ENCODE data around the gene USP13.

The USP13 gene

GRCh38 chr3:179710079-179710478, 57.2 kb downstream of the USP13 start:
- DNase-seq (ENCODE audit: low read depth in 2 of 2), result no peak
- no peak overlapping the region for H3K4me3 ChIP-seq (replicated peaks in 1 of 2; ENCODE audit: low read depth in 2 of 2, low read length in 2 of 2)
- TF ChIP-seq CTCF (IDR thresholded peaks at IDR 0.05; ENCODE audit: low read depth, low read length), result no peak

GRCh38 chr3:179713643-179714090, 60.8 kb downstream of the USP13 start:
- TF ChIP-seq CTCF (IDR thresholded peaks at IDR 0.05; ENCODE audit: low read depth, low read length), result no peak
- no peak overlapping the region for H3K4me3 ChIP-seq (replicated peaks in 1 of 2; ENCODE audit: low read depth in 2 of 2, low read length in 2 of 2)
- DNase-seq (ENCODE audit: low read depth in 2 of 2), result peak; percentile 30 to 67

GRCh38 chr3:179715582-179715981, 62.7 kb downstream of the USP13 start:
- DNase-seq (ENCODE audit: low read depth in 2 of 2), result no peak
- no peak overlapping the region for H3K4me3 ChIP-seq (replicated peaks in 1 of 2; ENCODE audit: low read depth in 2 of 2, low read length in 2 of 2)
- no peak for TF ChIP-seq CTCF (IDR thresholded peaks at IDR 0.05; ENCODE audit: low read depth, low read length)

GRCh38 chr3:179716226-179716625, 63.4 kb downstream of the USP13 start:
- peak in 1 of 2 donors; percentile 23 for DNase-seq (ENCODE audit: low read depth in 2 of 2)
- H3K4me3 ChIP-seq (replicated peaks in 1 of 2; ENCODE audit: low read depth in 2 of 2, low read length in 2 of 2), result no peak overlapping the region
- no peak for TF ChIP-seq CTCF (IDR thresholded peaks at IDR 0.05; ENCODE audit: low read depth, low read length)

- no peak overlapping the region for H3K4me3 ChIP-seq (replicated peaks in 1 of 2; ENCODE audit: low read depth in 2 of 2, low read length in 2 of 2)
- TF ChIP-seq CTCF (IDR thresholded peaks at IDR 0.05; ENCODE audit: low read depth, low read length), result no peak
- DNase-seq (ENCODE audit: low read depth in 2 of 2), result peak; percentile 52 to 89
Observed at GRCh38 chr3:179716811-179717210, 64.0 kb downstream of the USP13 start.

- no peak for TF ChIP-seq CTCF (IDR thresholded peaks at IDR 0.05; ENCODE audit: low read depth, low read length)
- DNase-seq (ENCODE audit: low read depth in 2 of 2), result no peak
- H3K4me3 ChIP-seq (replicated peaks in 1 of 2; ENCODE audit: low read depth in 2 of 2, low read length in 2 of 2), result no peak overlapping the region
Observed at GRCh38 chr3:179717219-179717618, 64.4 kb downstream of the USP13 start.

GRCh38 chr3:179719048-179719734, 66.4 kb downstream of the USP13 start:
- no peak for TF ChIP-seq CTCF (IDR thresholded peaks at IDR 0.05; ENCODE audit: low read depth, low read length)
- H3K4me3 ChIP-seq (replicated peaks in 1 of 2; ENCODE audit: low read depth in 2 of 2, low read length in 2 of 2), result no peak overlapping the region
- no peak for DNase-seq (ENCODE audit: low read depth in 2 of 2)
